Right forelimb (tissue), 1 donor: Measurements from ENCODE around the gene GP2.
"Not testable (repeated sequence)": the region's sequence is repeated elsewhere in the genome, so short reads cannot be mapped to it uniquely, and the experiment has no call there.

ENCODE experiments used
- DNase-seq: peaks from one replicate; pipeline ENCODE4 v3.0.0-alpha.2; 2018

The GP2 gene

GRCh38 chr16:20323591-20324117, 3.7 kb downstream of the GP2 start:
- DNase-seq, result no peak

GRCh38 chr16:20322696-20323095, 4.6 kb downstream of the GP2 start:
- no peak for DNase-seq

GRCh38 chr16:20321671-20322070, 5.6 kb downstream of the GP2 start:
- DNase-seq, result no peak

- DNase-seq, result not testable (repeated sequence)
These were observed 6.3 kb downstream of the GP2 start for GRCh38 chr16:20321051-20321450.

DNA sequence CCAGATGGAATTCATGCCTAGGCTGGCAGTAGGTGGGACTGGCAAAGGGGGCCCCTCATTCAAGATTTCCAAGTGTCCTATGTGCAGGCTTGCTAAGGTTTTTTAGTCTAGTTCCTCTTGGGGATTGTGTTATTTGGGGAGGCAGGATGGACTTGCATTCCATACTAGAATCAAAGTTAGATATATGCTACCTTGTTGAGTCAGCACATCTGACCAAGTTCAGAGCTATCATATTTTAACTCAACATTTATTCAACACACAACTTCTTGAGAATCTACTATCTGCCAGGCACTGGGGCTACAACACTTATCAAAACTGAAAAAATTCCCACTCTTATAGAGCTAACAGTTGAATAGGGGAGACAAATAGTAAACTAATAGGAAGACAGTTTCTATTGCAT, 6.7 kb downstream of the GP2 start:
- DNase-seq, result no peak

GRCh38 chr16:20320178-20320577, 7.1 kb downstream of the GP2 start:
- no peak for DNase-seq

- DNase-seq, result no peak
These were observed 7.9 kb downstream of the GP2 start for GRCh38 chr16:20319406-20319805.

GRCh38 chr16:20318437-20318836, 8.9 kb downstream of the GP2 start:
- no peak for DNase-seq

GRCh38 chr16:20318006-20318405, 9.3 kb downstream of the GP2 start:
- no peak for DNase-seq

- DNase-seq, result no peak
These were observed 10.2 kb downstream of the GP2 start for GRCh38 chr16:20317117-20317516.

GRCh38 chr16:20316715-20317114, 10.6 kb downstream of the GP2 start:
- DNase-seq, result no peak

- no peak for DNase-seq
These were observed 11.5 kb downstream of the GP2 start for GRCh38 chr16:20315764-20316163.

- DNase-seq, result no peak
These were observed 12.7 kb downstream of the GP2 start for GRCh38 chr16:20314575-20314974.

DNA sequence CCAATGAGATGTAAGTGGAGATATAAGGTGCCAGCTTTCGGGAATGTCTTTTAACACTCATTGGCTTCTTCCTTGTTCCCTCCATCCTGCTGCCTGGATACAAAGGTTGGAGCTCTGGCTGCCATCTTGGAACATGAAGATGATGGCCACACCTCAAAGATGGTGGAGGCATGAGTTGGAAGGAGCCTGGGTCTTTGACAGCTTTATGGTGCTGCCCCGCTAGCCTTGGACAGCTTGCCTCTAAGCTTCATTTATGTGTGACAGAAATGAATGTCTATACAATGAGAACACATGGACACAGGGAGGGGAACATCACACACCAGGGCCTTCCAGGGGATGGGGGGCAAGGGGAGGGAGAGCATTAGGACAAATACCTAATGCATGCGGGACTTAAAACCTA, 13.6 kb downstream of the GP2 start:
- DNase-seq, result no peak

GRCh38 chr16:20312536-20313095, 14.7 kb downstream of the GP2 start:
- not testable (repeated sequence) for DNase-seq

- DNase-seq, result no peak
These were observed 15.8 kb downstream of the GP2 start for GRCh38 chr16:20311548-20311947.

GRCh38 chr16:20310421-20311395, 16.6 kb downstream of the GP2 start:
- DNase-seq, result no peak

DNA sequence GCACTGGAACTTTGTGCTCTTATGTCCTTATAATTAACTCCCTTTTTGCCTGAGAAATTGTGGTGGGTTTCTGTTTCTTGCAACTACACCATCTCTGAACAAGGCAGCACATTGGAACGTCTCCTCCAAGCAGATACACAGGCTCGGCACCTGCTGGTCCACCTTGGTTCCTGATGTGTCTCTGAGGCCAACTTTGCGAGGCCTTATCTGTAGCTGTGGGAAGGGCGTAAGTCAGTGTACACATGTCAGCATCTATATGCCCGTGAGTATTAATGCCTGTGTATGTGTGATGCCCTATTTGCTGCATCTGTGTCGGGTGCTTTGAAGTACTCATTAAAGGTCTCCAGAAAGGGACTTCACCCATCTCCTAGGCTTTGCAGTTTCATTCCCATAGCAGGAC, 17.5 kb downstream of the GP2 start:
- DNase-seq, result no peak

DNA sequence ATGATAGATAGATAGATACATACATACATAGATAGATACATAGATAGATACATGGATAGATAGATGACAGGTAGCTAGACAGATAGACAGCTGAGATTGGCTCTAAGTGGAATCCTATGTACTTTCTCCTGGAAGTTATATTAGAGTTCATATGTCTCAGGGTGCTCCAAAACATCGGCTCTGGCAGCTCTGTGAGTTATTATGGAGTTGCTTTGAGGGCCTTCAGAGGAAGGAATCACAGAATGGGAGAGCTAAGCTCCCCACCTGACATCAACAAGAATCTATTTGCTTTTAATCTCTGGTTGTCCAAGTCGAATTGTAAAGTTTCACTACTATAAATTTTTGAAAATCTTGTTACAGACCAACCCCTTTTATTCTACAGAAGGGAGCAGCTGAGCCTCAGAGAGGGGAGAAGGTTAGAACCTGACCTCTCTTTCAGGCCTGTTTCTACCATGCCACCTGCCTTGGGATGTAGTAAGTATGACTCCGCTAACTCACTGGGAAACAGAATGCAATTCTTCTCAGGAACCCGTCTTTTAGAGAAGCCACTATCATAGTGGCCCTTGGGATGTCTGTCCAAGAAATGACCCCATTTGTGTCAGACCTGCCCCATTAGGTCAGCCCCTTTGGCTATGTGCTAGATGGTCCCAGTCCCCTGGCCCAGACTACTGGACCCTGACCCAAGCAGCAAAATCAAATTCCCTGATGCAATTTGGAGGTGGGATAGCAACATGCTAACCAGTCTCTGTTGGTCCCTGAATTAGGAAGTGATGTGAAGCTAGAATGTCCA, 18.3 kb downstream of the GP2 start:
- no peak for DNase-seq

DNA sequence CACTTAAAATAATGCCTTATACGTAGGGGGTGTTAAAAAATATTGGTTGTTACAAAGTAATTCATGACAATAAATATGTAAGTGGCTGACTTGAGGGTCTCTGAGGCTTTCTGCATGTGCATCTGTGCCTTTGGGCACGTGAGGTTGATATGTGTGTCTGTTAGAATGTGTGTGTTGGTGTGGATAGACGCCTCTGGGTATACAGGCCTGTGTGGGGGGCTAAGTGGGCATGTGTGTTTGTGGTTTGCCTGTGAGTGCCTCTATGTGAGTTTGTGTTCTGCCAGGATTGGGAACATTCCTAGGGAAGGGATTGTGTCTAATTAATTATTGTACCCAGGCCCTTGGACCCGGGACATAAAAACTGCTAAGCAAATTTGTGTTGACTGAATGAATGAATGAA, 19.0 kb downstream of the GP2 start:
- no peak for DNase-seq

DNA sequence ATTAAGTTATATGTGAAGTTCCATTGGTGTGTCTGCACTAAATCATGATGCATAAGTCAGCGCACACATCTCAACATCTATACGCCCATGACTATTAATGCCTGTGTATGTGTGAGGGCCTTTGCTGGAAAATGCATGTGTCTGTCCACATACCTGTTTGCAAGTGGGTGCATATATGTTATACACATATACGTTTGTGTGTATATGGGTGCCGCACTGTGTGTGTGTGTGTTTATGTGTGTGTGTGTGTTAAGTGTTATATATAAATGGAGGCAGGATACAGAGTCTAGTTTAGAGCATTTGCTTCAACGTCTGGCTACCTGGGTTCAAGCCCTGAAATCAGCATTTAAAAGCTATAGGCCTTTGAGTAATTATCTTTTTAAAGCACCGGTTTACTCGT, 19.5 kb downstream of the GP2 start:
- DNase-seq, result no peak

- no peak for DNase-seq
These were observed 20.1 kb downstream of the GP2 start for GRCh38 chr16:20307240-20307671.

- DNase-seq, result no peak
These were observed 20.9 kb downstream of the GP2 start for GRCh38 chr16:20306401-20306800.
